Panc1 (cell line): Measurements from ENCODE around the gene DCAKD. TPM values are rescaled to one million over a fixed set of nuclear protein-coding genes. Genes with fewer than 3 reads are reported as not detected.

Experiments used
- ATAC-seq: fragments of 200-7000 bp; cut with Tn5 transposase; 2 replicates; pipeline ENCODE4 v1.9.1; 2020; ENCODE audit warnings: mild to moderate bottlenecking, moderate library complexity
- Bru-seq: library from RNA; stranded (reverse); fragments of 400-500 nt; gene quantifications from one replicate; lab custom pipeline; 2021; lab: Mats Ljungman, UMichigan
- BruChase-seq, 2 experiments: library from RNA; stranded (reverse); fragments of 400-500 nt; gene quantifications; one replicate each; lab custom pipeline; 2021; lab: Mats Ljungman, UMichigan
- BruUV-seq: library from RNA; stranded (reverse); fragments of 400-500 nt; replicated peaks from 2 replicates; lab custom pipeline; 2021; lab: Mats Ljungman, UMichigan
- CTCF ChIA-PET: fragments of 300-600 bp; sonication (Branson Sonifier 250); formaldehyde crosslinking; loops from one replicate; lab custom pipeline; 2022; ENCODE audit warnings: antibody characterized with exemption; lab: Charles Lee
- POLR2A ChIA-PET: fragments of 300-600 bp; sonication (Branson Sonifier 250); formaldehyde crosslinking; loops from one replicate; lab custom pipeline; 2022; ENCODE audit warnings: antibody characterized with exemption; lab: Charles Lee
- DNase-seq: peaks from one replicate; pipeline ENCODE4 v3.0.0-alpha.2; 2010; ENCODE audit warnings: low read depth, low spot score
- H3K27ac ChIP-seq: 2 replicates; pipeline ENCODE4 v1.5.1; 2011; ENCODE audit warnings: mild to moderate bottlenecking, low read length, inconsistent platforms
- H3K27me3 ChIP-seq: fragments of 200-500 bp; sonication (Bioruptor generic); 2 replicates; pipeline ENCODE4 v1.6.0; 2014; ENCODE audit warnings: low read length, inconsistent platforms; ENCODE audit not compliant: control insufficient read depth, insufficient read depth
- H3K36me3 ChIP-seq: fragments of 200-500 bp; sonication (Bioruptor generic); 2 replicates; pipeline ENCODE4 v1.5.1; 2014; ENCODE audit warnings: inconsistent platforms, mild to moderate bottlenecking, low read length, moderate library complexity; ENCODE audit not compliant: control insufficient read depth, insufficient read depth
- H3K4me1 ChIP-seq: 2 replicates; pipeline ENCODE4 v1.5.1; 2011; ENCODE audit warnings: inconsistent platforms, mild to moderate bottlenecking, low read length, moderate library complexity; ENCODE audit not compliant: control insufficient read depth, insufficient read depth
- H3K4me3 ChIP-seq, 2 experiments: 2 replicates each; pipeline ENCODE4 v1.5.1; 2011 to 2012; ENCODE audit warnings: low read depth in 2 of 2, low read length in 2 of 2, mild to moderate bottlenecking in 2 of 2, inconsistent platforms in 1 of 2, moderate library complexity in 1 of 2
- H3K9me3 ChIP-seq: fragments of 200-500 bp; sonication (Bioruptor generic); 2 replicates; pipeline ENCODE4 v1.5.1; 2014; ENCODE audit warnings: low read depth, mild to moderate bottlenecking, inconsistent platforms, low read length, moderate library complexity; ENCODE audit not compliant: control insufficient read depth, insufficient read depth
- CTCF ChIP-seq: fragments of 450-650 bp; IDR thresholded peaks from 2 replicates; pipeline ENCODE4 v1.5.1; 2017; ENCODE audit warnings: mild to moderate bottlenecking
- POLR2AphosphoS5 ChIP-seq: IDR thresholded peaks from 2 replicates; pipeline ENCODE4 v1.6.1; 2012; ENCODE audit warnings: mild to moderate bottlenecking, low read depth, low read length, moderate library complexity
- SIN3A ChIP-seq: IDR thresholded peaks from 2 replicates; pipeline ENCODE4 v1.6.1; 2012; ENCODE audit warnings: low read depth, mild to moderate bottlenecking, low read length, moderate library complexity, borderline replicate concordance; ENCODE audit not compliant: insufficient read depth
- TCF7L2 ChIP-seq: IDR thresholded peaks from 2 replicates; pipeline ENCODE4 v1.6.1; 2011; ENCODE audit warnings: mild to moderate bottlenecking, low read depth, low read length, inconsistent platforms
- in situ Hi-C: cut with HindIII; loops from 2 replicates; pipeline ENCODE4 v1.10.0; 2016; ENCODE audit warnings: low sequenced_read_pairs, low pct_unique_long_range_greater_than_20kb
- intact Hi-C: fragments of 100-400 bp; cut with micrococcal nuclease; formaldehyde crosslinking; loops from one replicate; pipeline ENCODE4 v1.10.0; 2022; ENCODE audit not compliant: unreplicated experiment
- long read RNA-seq: library from polyadenylated mRNA; unstranded; transcript quantifications from one replicate; pipeline ENCODE4 v2.0.0, GENCODE V29; 2021; ENCODE audit not compliant: unreplicated experiment
- polyA plus RNA-seq: library from polyadenylated mRNA; unstranded; fragments of >200 nt; gene quantifications from one replicate; pipeline ENCODE4 v1.2.1, GENCODE V29; 2012; ENCODE audit warnings: missing spikeins; ENCODE audit not compliant: insufficient read length
- total RNA-seq: library from RNA; stranded (reverse); gene quantifications from one replicate; pipeline ENCODE4 v1.2.1, GENCODE V29; 2021; ENCODE audit not compliant: unreplicated experiment
- TF ChIP-seq, protein P1 (sequence below), 2 experiments: IDR thresholded peaks; 2 replicates each; pipeline ENCODE4 v1.6.1; 2011 to 2012; ENCODE audit warnings: low read depth in 2 of 2, control low read depth in 1 of 2, low read length in 1 of 2, mild to moderate bottlenecking in 1 of 2, moderate library complexity in 1 of 2; ENCODE audit not compliant: insufficient read depth in 1 of 2

DCAKD gene
- total RNA-seq (24.3 TPM), Bru-seq, nascent RNA (percentile 62 among the genes with signal in this experiment), BruChase-seq, experiment 1, labeled RNA remaining after a 2-hour chase (percentile 65 among the genes with signal in this experiment), BruChase-seq, experiment 2, labeled RNA remaining after a 6-hour chase (percentile 67 among the genes with signal in this experiment)
- 31.4 TPM for polyA plus RNA-seq
- long read RNA-seq, transcript DCAKD-202 (5 exons, 2,030 nt), result minor isoform, 15 of 50 reads
- long read RNA-seq, transcript DCAKD-208 (5 exons, 2,054 nt), result major isoform, 21 of 50 reads
- long read RNA-seq, partial matches to known transcripts, result 2 of 50 reads
- long read RNA-seq, other reads (novel, unspliced or antisense), result 9 of 50 reads

- peak within 1 kb of the TSS; percentile 73 to 90 for H3K4me3 ChIP-seq
- intact Hi-C loops (no loop called here), in situ Hi-C loops (no loop called here)
- no peaks in the 10 kb centered on the region for H3K9me3 ChIP-seq
- CTCF ChIA-PET, result no interaction called here
- no peaks in the 10 kb centered on the region for H3K27me3 ChIP-seq
- peaks cover 3% of the 10 kb centered on the region; the same call in 1 of the 2 replicates for H3K36me3 ChIP-seq
- no TSS peak for BruUV-seq
- H3K4me1 ChIP-seq, result peaks cover 9% of the 10 kb centered on the region; the same call in 1 of the 2 replicates
- ATAC-seq (peak; percentile 99), DNase-seq (no peak)
- H3K27ac ChIP-seq, result peak within 1 kb of the TSS; percentile 99
- TF ChIP-seq POLR2AphosphoS5 (peak; percentile 78), CTCF (no peak), TCF7L2 (no peak), SIN3A (no peak)
- TF ChIP-seq, protein P1, sequence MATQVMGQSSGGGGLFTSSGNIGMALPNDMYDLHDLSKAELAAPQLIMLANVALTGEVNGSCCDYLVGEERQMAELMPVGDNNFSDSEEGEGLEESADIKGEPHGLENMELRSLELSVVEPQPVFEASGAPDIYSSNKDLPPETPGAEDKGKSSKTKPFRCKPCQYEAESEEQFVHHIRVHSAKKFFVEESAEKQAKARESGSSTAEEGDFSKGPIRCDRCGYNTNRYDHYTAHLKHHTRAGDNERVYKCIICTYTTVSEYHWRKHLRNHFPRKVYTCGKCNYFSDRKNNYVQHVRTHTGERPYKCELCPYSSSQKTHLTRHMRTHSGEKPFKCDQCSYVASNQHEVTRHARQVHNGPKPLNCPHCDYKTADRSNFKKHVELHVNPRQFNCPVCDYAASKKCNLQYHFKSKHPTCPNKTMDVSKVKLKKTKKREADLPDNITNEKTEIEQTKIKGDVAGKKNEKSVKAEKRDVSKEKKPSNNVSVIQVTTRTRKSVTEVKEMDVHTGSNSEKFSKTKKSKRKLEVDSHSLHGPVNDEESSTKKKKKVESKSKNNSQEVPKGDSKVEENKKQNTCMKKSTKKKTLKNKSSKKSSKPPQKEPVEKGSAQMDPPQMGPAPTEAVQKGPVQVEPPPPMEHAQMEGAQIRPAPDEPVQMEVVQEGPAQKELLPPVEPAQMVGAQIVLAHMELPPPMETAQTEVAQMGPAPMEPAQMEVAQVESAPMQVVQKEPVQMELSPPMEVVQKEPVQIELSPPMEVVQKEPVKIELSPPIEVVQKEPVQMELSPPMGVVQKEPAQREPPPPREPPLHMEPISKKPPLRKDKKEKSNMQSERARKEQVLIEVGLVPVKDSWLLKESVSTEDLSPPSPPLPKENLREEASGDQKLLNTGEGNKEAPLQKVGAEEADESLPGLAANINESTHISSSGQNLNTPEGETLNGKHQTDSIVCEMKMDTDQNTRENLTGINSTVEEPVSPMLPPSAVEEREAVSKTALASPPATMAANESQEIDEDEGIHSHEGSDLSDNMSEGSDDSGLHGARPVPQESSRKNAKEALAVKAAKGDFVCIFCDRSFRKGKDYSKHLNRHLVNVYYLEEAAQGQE (IDR thresholded peaks at IDR 0.05; ENCODE audit: insufficient read depth in 1 of 2, low read depth in 2 of 2, low read length in 1 of 2), result no peak
- POLR2A ChIA-PET, result no interaction called here
Observed at GRCh38 chr17:45051060-45051719, at the start of gene DCAKD. DCAKD (minus strand) TSS chr17:45051632; CDS start chr17:45034885, 16,747 bp downstream.

GRCh38 chr17:45098869-45099616 lies 47.6 kb upstream of the DCAKD start:
- H3K27ac ChIP-seq, result no peak overlapping the region
- POLR2A ChIA-PET, result no interaction called here

More at GRCh38 chr17:45098869-45099616, 47.6 kb upstream of the DCAKD start:
- CTCF ChIA-PET, result interaction anchor here (0.5 to 0.8 kb wide), 4 partner anchors 12 to 1094 kb away, joined by 3 to 5 read pairs (median 4); partner anchors contain the start of gene KANSL1
- DNase-seq, result peak; percentile 36
- ATAC-seq, result peak; percentile 93
- in situ Hi-C loops (no loop called here), intact Hi-C loops (no loop called here)
- TF ChIP-seq, protein P1 (IDR thresholded peaks at IDR 0.05; ENCODE audit: insufficient read depth in 1 of 2, low read depth in 2 of 2, low read length in 1 of 2), result no peak
- peak; percentile 88 for TF ChIP-seq CTCF
- Histone ChIP-seq H3K4me1 (no peaks in the 10 kb centered on the region), H3K4me3 (no peak overlapping the region), H3K36me3 (peaks cover 6% of the 10 kb centered on the region; the same call in 1 of the 2 replicates), H3K27me3 (no peaks in the 10 kb centered on the region), H3K9me3 (no peaks in the 10 kb centered on the region)
- no TSS peak for BruUV-seq
